Spleen (tissue), 7 donors: Measurements from ENCODE around the gene AKAP6.

ENCODE experiments used
- POLR2A ChIP-seq, 3 donors: fragments of 450-650 bp; IDR thresholded peaks; one replicate each; pipeline ENCODE4 v1.5.1; 2017; ENCODE audit warnings: antibody characterized with exemption in 3 of 3, mild to moderate bottlenecking in 1 of 3
- TF ChIP-seq, protein P1 (sequence below), 11 experiments: fragments of 200-600 bp in 7 of 11; fragments of 450-650 bp in 4 of 11; sonication (generic) in 4 of 11; IDR thresholded peaks in 8 of 11; conservative IDR thresholded peaks in 3 of 11; 1 replicate in 7 of 11; 2 replicates in 4 of 11; pipeline versions ENCODE4 v1.4.0 to v1.8.0; 2016 to 2021; ENCODE audit warnings: antibody characterized with exemption in 11 of 11, inconsistent platforms in 4 of 11, mild to moderate bottlenecking in 1 of 11
- donor health status: DM: no; HTN: no; CAD: no; lungs with moderate emphysema.
- donor health status: DM: no; HTN: no; CAD: no.
- donor health status: DM: no; HTN: no; CAD: no.

DNA sequence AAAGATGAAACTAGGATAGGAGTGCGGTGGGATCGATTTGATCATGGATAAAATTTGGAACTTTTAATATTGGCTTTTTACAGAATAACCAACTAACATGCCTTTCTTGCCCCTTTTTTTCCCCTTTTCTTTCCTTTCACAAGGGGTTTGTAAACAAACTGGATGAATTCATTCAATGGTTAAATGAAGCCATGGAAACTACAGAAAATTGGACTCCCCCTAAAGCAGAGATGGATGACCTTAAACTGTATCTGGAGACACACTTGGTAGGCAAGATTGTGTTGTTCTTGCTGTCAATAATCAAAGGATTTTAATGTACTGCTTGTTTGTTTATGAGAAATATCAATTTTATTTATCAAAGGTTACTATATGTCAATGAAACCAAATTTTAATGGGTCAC is 247.9 kb downstream of the AKAP6 start:
- TF ChIP-seq, protein P1, sequence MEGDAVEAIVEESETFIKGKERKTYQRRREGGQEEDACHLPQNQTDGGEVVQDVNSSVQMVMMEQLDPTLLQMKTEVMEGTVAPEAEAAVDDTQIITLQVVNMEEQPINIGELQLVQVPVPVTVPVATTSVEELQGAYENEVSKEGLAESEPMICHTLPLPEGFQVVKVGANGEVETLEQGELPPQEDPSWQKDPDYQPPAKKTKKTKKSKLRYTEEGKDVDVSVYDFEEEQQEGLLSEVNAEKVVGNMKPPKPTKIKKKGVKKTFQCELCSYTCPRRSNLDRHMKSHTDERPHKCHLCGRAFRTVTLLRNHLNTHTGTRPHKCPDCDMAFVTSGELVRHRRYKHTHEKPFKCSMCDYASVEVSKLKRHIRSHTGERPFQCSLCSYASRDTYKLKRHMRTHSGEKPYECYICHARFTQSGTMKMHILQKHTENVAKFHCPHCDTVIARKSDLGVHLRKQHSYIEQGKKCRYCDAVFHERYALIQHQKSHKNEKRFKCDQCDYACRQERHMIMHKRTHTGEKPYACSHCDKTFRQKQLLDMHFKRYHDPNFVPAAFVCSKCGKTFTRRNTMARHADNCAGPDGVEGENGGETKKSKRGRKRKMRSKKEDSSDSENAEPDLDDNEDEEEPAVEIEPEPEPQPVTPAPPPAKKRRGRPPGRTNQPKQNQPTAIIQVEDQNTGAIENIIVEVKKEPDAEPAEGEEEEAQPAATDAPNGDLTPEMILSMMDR (IDR thresholded peaks at IDR 0.05 in 8 of 11, conservative IDR thresholded peaks at IDR 0.05 in 3 of 11): no peak
- no peak for TF ChIP-seq POLR2A (IDR thresholded peaks at IDR 0.05)
